ENCODE data around the gene SCART1. TPM values are rescaled to one million over a fixed set of nuclear protein-coding genes. Genes with fewer than 3 reads are reported as not detected.
"Not testable (repeated sequence)": the region's sequence is repeated elsewhere in the genome, so short reads cannot be mapped to it uniquely, and the experiment has no call there.

Gene SCART1
- total RNA-seq = 0.56 TPM

- ATAC-seq = no peak
Observed at GRCh38 chr10:133453516-133454203, at the start of gene SCART1. Gene SCART1 (plus strand): TSS chr10:133453945. CDS start chr10:133453998, 53 bp downstream.

DNA sequence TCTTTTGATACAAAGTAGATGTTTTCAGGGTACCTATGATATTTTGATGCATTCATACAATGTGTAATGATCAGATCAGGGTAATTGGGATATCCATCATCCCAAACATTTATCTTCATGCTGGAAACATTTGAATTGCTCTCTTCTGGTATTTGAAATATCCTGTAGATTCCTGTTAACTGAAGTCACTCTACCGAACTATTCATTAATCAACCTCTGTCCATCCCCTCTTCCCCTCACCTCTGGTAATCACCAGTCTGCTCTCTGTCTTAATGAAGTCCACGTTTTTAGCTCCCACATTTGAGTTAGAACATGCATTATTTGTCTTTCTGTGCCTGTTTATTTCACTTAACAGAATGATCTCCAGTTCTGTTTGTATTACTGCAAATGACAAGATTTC lies 48.5 kb upstream of the SCART1 start:
- ATAC-seq = no peak

- no peak for ATAC-seq
Observed at GRCh38 chr10:133405844-133406527, 47.8 kb upstream of the SCART1 start.

DNA sequence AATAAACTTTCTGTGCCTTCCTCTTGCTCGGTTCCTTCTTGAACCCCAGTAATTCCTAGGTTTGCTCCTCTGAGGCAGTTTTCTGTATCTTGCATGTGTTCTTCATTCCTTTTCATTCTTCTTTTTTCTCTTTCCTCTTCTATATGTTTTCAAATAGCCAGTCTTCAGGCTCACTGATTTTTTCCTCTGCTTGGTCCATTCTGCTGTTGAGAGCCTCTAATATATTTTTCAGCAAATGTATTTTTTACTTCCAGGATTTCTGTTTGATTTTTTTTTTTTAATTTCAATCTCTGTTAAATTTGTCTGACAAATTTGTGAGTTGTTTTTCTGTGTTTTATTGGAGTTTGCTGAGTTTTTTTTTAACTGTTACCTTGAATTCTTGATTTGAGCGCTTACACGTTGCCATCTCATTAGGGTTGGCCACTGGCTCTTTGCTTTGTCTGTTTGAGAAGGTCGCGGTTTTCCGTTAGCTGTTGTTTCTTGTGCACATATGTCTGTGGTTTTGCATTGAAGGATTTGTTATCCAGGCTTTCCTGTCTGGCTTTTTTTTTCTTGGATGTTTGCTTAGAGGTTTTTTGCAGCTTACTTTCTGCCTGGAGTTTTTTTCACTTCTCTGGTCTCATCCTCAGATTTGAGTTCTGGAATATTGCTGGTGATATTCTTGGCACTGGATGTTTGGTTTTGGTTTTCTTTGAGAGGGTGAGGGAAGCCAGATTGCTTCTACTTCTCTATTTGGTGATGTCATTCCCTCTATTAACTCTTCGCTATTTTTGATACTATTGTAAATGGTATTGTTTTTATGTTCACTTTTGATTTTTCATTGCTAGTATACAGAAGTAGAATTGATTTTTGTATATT lies 42.0 kb upstream of the SCART1 start:
- ATAC-seq = no peak

- ATAC-seq = no peak
Observed at GRCh38 chr10:133412381-133412711, 41.4 kb upstream of the SCART1 start.

DNA sequence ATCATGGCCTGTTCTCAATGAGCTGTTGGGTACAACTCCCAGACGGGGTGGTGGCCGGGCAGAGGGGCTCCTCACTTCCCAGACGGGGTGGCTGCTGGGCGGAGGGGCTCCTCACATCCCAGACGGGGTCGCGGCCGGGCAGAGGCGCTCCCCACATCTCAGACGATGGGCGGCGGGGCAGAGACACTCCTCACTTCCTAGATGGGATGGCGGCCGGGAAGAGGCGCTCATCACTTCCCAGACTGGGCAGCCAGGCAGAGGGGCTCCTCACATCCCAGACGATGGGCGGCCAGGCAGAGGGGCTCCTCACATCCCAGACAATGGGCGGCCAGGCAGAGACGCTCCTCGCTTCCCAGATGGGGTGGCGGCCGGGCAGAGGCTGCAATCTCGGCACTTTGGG lies 39.3 kb upstream of the SCART1 start:
- not testable (repeated sequence) for ATAC-seq

- peak; percentile 20 for ATAC-seq
Observed at GRCh38 chr10:133415752-133416151, 38.0 kb upstream of the SCART1 start.

DNA sequence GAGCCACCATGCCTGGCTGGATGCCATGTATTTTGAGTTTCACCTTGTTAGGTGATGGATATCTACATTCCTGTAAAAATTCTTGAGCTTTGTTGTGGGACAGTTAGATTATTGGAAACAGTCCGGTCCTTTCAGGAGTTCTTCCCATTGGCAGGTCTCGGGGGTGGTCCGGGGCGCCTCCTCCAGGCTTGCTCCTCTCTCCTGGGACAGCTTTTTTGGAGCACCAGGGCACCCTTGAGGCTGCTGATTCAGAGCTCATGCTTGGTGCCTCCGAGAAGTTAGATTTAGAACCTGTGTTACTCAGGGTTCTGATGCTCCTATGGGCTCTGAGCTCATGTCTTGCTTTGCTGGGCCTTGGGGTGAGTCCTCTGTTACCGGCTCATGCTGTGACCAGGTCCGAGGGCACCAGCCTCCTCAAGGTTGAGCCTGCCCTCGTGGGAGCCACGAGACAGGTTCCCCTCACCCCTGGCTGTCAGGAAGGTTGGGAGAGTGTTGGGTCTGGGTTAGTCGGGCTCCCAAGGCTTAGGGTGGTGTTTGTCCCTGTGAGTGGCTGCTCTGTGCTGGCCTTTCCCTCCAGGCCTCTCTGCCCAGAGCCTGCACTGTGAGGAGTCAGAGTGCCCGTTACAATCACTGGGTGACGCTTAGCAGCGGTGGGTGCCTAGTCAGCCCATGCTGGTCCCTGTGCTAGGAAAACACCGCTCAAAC lies 35.3 kb upstream of the SCART1 start:
- ATAC-seq = no peak

- ATAC-seq = no peak
Observed at GRCh38 chr10:133419211-133419950, 34.4 kb upstream of the SCART1 start.

- ATAC-seq = no peak
Observed at GRCh38 chr10:133420028-133420427, 33.7 kb upstream of the SCART1 start.

GRCh38 chr10:133420579-133420978 lies 33.2 kb upstream of the SCART1 start:
- no peak for ATAC-seq

GRCh38 chr10:133421336-133422222 lies 32.2 kb upstream of the SCART1 start:
- ATAC-seq = no peak

DNA sequence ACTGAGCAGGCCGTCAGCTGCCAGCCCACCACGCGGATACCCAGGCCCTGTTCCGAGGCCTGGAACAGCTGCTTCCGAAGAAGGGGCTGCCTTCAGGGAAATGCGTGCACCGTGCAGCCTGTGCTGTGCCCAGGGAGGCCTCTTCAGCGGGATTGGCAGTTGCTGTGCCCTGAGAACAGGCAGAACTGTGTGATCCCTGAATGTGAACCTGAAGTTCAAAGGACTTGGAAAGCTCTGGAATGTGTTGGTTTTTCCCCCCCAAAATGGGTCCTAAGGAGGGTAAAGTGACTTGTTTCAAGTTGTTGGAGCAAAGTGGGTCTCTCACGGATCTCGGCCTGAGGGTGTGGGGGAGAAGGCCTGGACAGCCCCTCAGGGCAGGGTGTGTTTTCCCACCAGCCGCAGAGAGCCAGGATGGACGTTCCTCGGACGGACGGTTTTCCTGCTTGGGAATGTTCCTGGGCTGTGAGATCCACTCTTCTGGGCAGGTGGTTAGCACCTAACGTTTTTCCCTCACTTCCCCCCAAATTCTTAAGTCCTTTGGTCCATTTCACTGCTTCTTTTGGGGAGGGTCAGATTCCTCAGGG lies 31.4 kb upstream of the SCART1 start:
- no peak for ATAC-seq

DNA sequence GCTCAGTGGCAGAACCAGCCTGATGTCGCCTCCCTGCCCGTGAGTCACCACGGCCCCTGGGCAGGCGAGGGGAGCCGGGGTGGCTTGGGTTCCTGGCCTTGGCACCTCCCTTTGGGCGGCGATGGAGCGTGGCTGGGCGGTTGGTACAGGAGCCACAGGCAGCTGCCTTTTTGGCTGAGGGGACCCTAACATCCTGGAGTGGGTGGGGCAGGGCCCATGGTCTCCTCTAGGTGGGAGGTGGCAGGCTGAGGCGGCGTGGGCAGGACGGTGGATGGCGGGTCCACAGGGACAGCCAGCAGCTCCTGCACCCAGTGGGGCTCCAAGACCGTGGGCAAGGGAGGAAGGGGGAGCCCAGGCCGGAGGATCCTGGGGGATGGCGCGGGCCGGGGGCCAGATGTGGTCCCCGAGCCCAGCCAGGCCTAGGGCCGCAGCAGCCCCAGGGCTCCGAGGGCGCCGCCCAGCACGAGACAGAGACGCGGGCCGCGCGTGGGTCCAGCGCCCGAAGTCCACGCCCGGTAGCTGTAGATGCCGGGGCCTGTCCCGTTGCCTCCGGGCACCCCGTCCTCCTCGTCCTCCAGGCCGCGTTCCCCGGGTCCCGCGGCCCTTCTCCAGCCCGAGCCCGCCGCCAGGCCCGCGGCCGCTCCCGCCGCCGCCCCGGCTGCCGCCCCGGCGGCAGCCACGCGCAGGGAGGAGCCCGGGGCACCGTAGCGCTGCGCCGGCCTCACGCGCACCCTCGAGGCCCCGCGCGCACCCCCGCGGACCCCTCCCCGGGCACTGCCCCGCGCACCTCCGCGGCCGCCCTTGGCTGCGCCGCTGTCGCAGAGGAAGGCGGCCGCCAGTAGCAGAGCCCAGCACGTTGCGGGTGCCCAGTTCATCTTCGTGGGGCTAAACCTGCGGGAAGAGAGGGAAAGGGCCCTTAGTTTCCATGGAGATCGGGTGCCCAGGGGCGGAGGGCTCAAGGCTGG lies 30.7 kb upstream of the SCART1 start:
- ATAC-seq = peak; percentile 10

DNA sequence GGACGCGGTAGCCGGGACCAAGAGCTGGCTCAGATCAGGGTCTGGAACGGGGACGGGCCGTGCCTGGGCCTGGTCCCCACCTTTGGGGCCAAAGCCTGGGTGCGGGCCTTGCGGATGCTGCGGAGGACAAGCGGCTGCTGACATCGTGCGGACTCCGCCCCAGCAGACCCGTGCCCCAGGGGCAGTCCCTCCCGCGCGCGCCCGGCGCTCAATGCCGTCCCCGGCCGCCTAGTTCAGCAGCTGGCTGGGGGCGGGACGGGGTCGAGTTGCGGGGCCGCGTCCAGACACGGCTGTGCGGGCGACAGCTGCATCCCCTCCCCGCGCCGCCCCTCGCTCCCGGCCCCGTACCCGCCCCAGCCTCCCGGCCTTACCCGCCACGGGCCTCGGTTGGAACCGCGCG lies 29.6 kb upstream of the SCART1 start:
- peak; percentile 2 for ATAC-seq

DNA sequence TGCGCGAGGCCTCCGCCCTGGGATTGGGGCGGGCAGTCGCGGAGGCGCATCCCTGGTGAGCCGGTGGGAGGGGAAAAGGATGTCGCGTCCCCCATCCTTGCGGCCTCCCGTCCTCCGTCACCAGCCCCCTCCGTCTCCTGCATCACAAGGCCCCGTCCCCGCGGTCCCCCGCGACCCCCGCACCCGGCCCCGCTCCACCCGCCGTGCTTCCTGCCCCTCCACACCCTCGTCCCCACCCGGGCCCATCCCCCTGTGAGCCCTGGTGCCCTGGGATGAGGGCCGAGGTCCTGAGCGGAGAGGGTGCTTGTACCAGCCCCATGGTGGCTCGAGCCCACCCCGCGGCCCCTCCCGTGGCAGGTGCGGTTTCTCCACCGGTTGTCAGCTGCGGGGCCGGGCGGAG lies 29.1 kb upstream of the SCART1 start, which contains the start of gene SPRN:
Gene SPRN, minus strand, starts transcription at position 25 of the 400 bp plus-strand sequence. CDS start 944 bp downstream, outside the sequence.
- peak; percentile 11 for ATAC-seq

DNA sequence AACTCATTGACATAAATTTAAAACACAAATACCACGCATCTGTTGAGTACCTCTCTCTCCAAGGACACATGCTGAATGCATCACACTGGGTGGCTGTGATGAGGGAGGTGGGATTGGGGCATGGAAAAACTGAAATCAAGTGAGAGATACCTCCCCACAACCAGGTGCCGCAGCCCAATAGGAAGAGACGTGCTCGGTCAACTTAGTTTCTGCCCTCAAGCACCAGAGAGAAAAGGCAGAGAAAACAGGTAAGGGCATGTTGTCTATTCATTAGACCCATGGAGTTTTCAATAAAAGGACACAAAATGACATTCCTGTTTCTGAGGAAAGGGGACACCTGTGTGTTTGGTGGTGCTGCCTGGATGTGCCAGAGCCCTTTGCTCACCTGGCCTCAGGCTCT lies 24.2 kb upstream of the SCART1 start:
- peak; percentile 25 for ATAC-seq

GRCh38 chr10:133431888-133432613 lies 21.7 kb upstream of the SCART1 start:
- peak; percentile 38 for ATAC-seq

GRCh38 chr10:133432789-133433188 lies 21.0 kb upstream of the SCART1 start:
- peak; percentile 9 for ATAC-seq

Data from esophagus mucosa (tissue), 1 donor.